Peyer's patch (tissue), 4 donors: Measurements from ENCODE around the gene TSN.

Source experiments
- CTCF ChIP-seq, 6 experiments: fragments of 450-650 bp in 4 of 6; fragments of 200-600 bp in 2 of 6; sonication (generic) in 1 of 6; IDR thresholded peaks; one replicate each; pipeline ENCODE4 v1.5.1; 2017 to 2019; ENCODE audit warnings: antibody characterized with exemption in 6 of 6, mild to moderate bottlenecking in 3 of 6, moderate library complexity in 1 of 6
- POLR2A ChIP-seq, 2 donors: fragments of 450-650 bp; IDR thresholded peaks; one replicate each; pipeline ENCODE4 v1.5.1; 2017; ENCODE audit warnings: antibody characterized with exemption in 2 of 2, mild to moderate bottlenecking in 2 of 2, moderate library complexity in 2 of 2

- TF ChIP-seq CTCF (IDR thresholded peaks at IDR 0.05) (no peak), POLR2A (IDR thresholded peaks at IDR 0.05) (no peak)
These were observed 32.1 kb upstream of the TSN start for GRCh38 chr2:121723316-121723715.
